PC-9 (cell line): ENCODE measurements around the gene SMTNL1. TPM values are rescaled to one million over a fixed set of nuclear protein-coding genes. Genes with fewer than 3 reads are reported as not detected.

Experiments used
- BruUV-seq: library from RNA; stranded (reverse); fragments of 400-500 nt; replicated peaks from 2 replicates; lab custom pipeline; 2021; lab: Mats Ljungman, UMichigan
- CTCF ChIA-PET: fragments of 300-600 bp; sonication (Branson Sonifier 250); formaldehyde crosslinking; loops from one replicate; lab custom pipeline; 2022; ENCODE audit warnings: antibody characterized with exemption; lab: Charles Lee
- POLR2A ChIA-PET: fragments of 300-600 bp; sonication (Branson Sonifier 250); formaldehyde crosslinking; loops from one replicate; lab custom pipeline; 2022; ENCODE audit warnings: antibody characterized with exemption; ENCODE audit not compliant: unreplicated experiment; lab: Charles Lee
- DNase-seq, 2 experiments: peaks; one replicate each; pipeline versions ENCODE4 v3.0.0 to v3.0.0-alpha.2; 2015 to 2022; ENCODE audit warnings: mixed read lengths in 1 of 2
- H2AFZ ChIP-seq: fragments of 200-600 bp; sonication (generic); 2 replicates; pipeline ENCODE4 v1.8.1; 2017; ENCODE audit warnings: antibody characterized with exemption
- H3F3A ChIP-seq: fragments of 200-600 bp; sonication (generic); 2 replicates; pipeline ENCODE4 v1.8.1; 2017; ENCODE audit warnings: antibody characterized with exemption, mild to moderate bottlenecking, low read depth; ENCODE audit not compliant: insufficient read depth
- H3K27ac ChIP-seq: fragments of 200-600 bp; sonication (generic); 2 replicates; pipeline ENCODE4 v1.6.1; 2016; ENCODE audit warnings: mixed run types
- H3K27me3 ChIP-seq: fragments of 200-600 bp; sonication (generic); 2 replicates; pipeline ENCODE4 v1.6.1; 2016; ENCODE audit warnings: low read depth, mixed run types; ENCODE audit not compliant: insufficient read depth
- H3K36me3 ChIP-seq: fragments of 200-600 bp; sonication (generic); 2 replicates; pipeline ENCODE4 v1.6.1; 2016; ENCODE audit warnings: low read depth, mixed run types
- H3K4me1 ChIP-seq: fragments of 200-600 bp; sonication (generic); replicated peaks from 2 replicates; pipeline ENCODE4 v1.6.1; 2016; ENCODE audit warnings: mixed run types; ENCODE audit not compliant: insufficient read depth
- H3K4me2 ChIP-seq: fragments of 200-600 bp; sonication (generic); 2 replicates; pipeline ENCODE4 v1.6.1; 2017; ENCODE audit warnings: mixed run types
- H3K4me3 ChIP-seq: fragments of 200-600 bp; sonication (generic); 2 replicates; pipeline ENCODE4 v1.6.1; 2016; ENCODE audit warnings: mixed run types
- H3K79me2 ChIP-seq: fragments of 200-600 bp; sonication (generic); 2 replicates; pipeline ENCODE4 v1.6.1; 2017; ENCODE audit warnings: low read depth, mixed run types
- H3K9me2 ChIP-seq: fragments of 200-600 bp; sonication (generic); 2 replicates; pipeline ENCODE4 v1.8.1; 2017; ENCODE audit warnings: mild to moderate bottlenecking; ENCODE audit not compliant: insufficient read depth
- H3K9me3 ChIP-seq: fragments of 200-600 bp; sonication (generic); 2 replicates; pipeline ENCODE4 v1.8.1; 2016; ENCODE audit warnings: low read depth; ENCODE audit not compliant: insufficient read depth
- H4K20me1 ChIP-seq: fragments of 200-600 bp; sonication (generic); 2 replicates; pipeline ENCODE4 v1.8.1; 2017; ENCODE audit not compliant: insufficient read depth
- CTCF ChIP-seq: fragments of 200-600 bp; sonication (generic); conservative IDR thresholded peaks from 2 replicates; pipeline ENCODE4 v1.6.1; 2017; ENCODE audit warnings: mixed run types, antibody characterized with exemption, mild to moderate bottlenecking, moderate library complexity
- EZH2 ChIP-seq: fragments of 200-600 bp; sonication (generic); IDR thresholded peaks from 2 replicates; pipeline ENCODE4 v1.8.0; 2017; ENCODE audit warnings: antibody characterized with exemption, low read depth
- intact Hi-C: fragments of 100-400 bp; cut with micrococcal nuclease; formaldehyde crosslinking; loops from one replicate; pipeline ENCODE4 v1.10.0; 2022; ENCODE audit not compliant: unreplicated experiment
- total RNA-seq: library from RNA; stranded (reverse); gene quantifications from 2 replicates; pipeline ENCODE4 v1.2.3, GENCODE V29; 2021

Gene SMTNL1
- total RNA-seq, 1 experiment from 2014 or later, result not detected

- Histone ChIP-seq H3K79me2 (no peaks in the 10 kb centered on the region), H3K36me3 (no peaks in the 10 kb centered on the region), H3K27ac (peak overlapping the region; percentile 1; the same call in 1 of the 2 replicates), H3K9me3 (no peaks in the 10 kb centered on the region), H4K20me1 (no peaks in the 10 kb centered on the region), H2AFZ (no peak overlapping the region), H3F3A (peaks cover 27% of the 10 kb centered on the region), H3K4me2 (peak overlapping the region; percentile 32), H3K9me2 (no peaks in the 10 kb centered on the region), H3K4me1 (peaks cover 57% of the 10 kb centered on the region), H3K4me3 (no peak overlapping the region), H3K27me3 (no peaks in the 10 kb centered on the region)
- no TSS peak for BruUV-seq
- intact Hi-C loops, result no loop called here
- TF ChIP-seq CTCF, result no peak
- no peak for TF ChIP-seq EZH2
- POLR2A ChIA-PET, result interaction anchor here (0.6 to 0.7 kb wide), 2 partner anchors 19 to 25 kb away, joined by 3 to 5 read pairs; no protein-coding TSS in a partner anchor
- DNase-seq, result peak; percentile 80 to 92
- CTCF ChIA-PET, result interaction anchor here (0.6 to 2.1 kb wide), 8 partner anchors 9 to 1075 kb away, joined by 3 to 22 read pairs (median 3); no protein-coding TSS in a partner anchor
Measured at GRCh38 chr11:57501953-57502352, 35.4 kb upstream of the SMTNL1 start.

GRCh38 chr11:57502376-57502775 lies 35.0 kb upstream of the SMTNL1 start:
- Histone ChIP-seq H3K4me3 (no peak overlapping the region), H3K4me2 (peak overlapping the region; percentile 32), H3K36me3 (no peaks in the 10 kb centered on the region), H3K9me3 (no peaks in the 10 kb centered on the region), H3K27me3 (no peaks in the 10 kb centered on the region), H3K27ac (peak overlapping the region; percentile 1; the same call in 1 of the 2 replicates), H3K9me2 (no peaks in the 10 kb centered on the region), H3K79me2 (no peaks in the 10 kb centered on the region), H3F3A (peaks cover 27% of the 10 kb centered on the region), H4K20me1 (no peaks in the 10 kb centered on the region), H3K4me1 (peaks cover 57% of the 10 kb centered on the region), H2AFZ (no peak overlapping the region)
- DNase-seq, result no peak
- CTCF ChIA-PET, result interaction anchor here (0.6 to 2.1 kb wide), 8 partner anchors 9 to 1074 kb away, joined by 3 to 22 read pairs (median 3); no protein-coding TSS in a partner anchor
- TF ChIP-seq EZH2, result no peak
- TF ChIP-seq CTCF, result no peak
- no TSS peak for BruUV-seq
- intact Hi-C loops, result no loop called here
- POLR2A ChIA-PET, result interaction anchor here (0.6 kb wide), 1 partner anchor 20 kb away, joined by 5 read pairs; no protein-coding TSS in a partner anchor

- no peaks in the 10 kb centered on the region for H4K20me1 ChIP-seq
- POLR2A ChIA-PET, result interaction anchor here (0.6 kb wide), 1 partner anchor 280 kb away, joined by 7 read pairs; no protein-coding TSS in a partner anchor
- no peak overlapping the region for H2AFZ ChIP-seq
- no peaks in the 10 kb centered on the region for H3K9me3 ChIP-seq
- no TSS peak for BruUV-seq
- DNase-seq, result no peak
- no peaks in the 10 kb centered on the region for H3K79me2 ChIP-seq
- H3F3A ChIP-seq, result peaks cover 27% of the 10 kb centered on the region
- peak overlapping the region; percentile 32 for H3K4me2 ChIP-seq
- no peaks in the 10 kb centered on the region for H3K9me2 ChIP-seq
- H3K4me3 ChIP-seq, result no peak overlapping the region
- no peak overlapping the region for H3K27ac ChIP-seq
- no peaks in the 10 kb centered on the region for H3K36me3 ChIP-seq
- peaks cover 52% of the 10 kb centered on the region for H3K4me1 ChIP-seq
- CTCF ChIA-PET, result interaction anchor here (0.6 to 2.1 kb wide), 6 partner anchors 10 to 142 kb away, joined by 3 to 22 read pairs (median 4); no protein-coding TSS in a partner anchor
- intact Hi-C loops, result no loop called here
- no peaks in the 10 kb centered on the region for H3K27me3 ChIP-seq
- TF ChIP-seq CTCF (no peak), EZH2 (no peak)
Measured at GRCh38 chr11:57502870-57503269, 34.5 kb upstream of the SMTNL1 start.
